ENCODE measurements around the gene ZSCAN26. TPM values are rescaled to one million over a fixed set of nuclear protein-coding genes. Genes with fewer than 3 reads are reported as not detected.
A peak's percentile ranks its signal among the peaks of the same experiment; 100 is the strongest.

ZSCAN26 gene
- total and polyA plus RNA-seq, 4 donors: 2.8 to 9.7 (median 6.1) TPM

GRCh38 chr6:28224131-28225055 is 42.5 kb upstream of the ZSCAN26 start:
- WGBS: 62% methylated on average over 9 of the region's 9 CpGs
- Histone ChIP-seq H3K4me3 (ENCODE audit: low read depth in 1 of 3, low read length in 3 of 3) (peak overlapping the region; percentile 74 to 94 (median 87)), H3K4me1 (ENCODE audit: control insufficient read depth in 4 of 4, insufficient read depth in 4 of 4, low read length in 3 of 4) (peaks cover 0 to 12% (median 5%) of the 10 kb centered on the region in 4 donors), H3K9me3 (ENCODE audit: control insufficient read depth in 4 of 4, low read length in 3 of 4) (peaks cover 0 to 1% (median 0%) of the 10 kb centered on the region in 4 donors), H3K36me3 (ENCODE audit: control insufficient read depth in 4 of 4, insufficient read depth in 3 of 4, low read depth in 1 of 4, low read length in 3 of 4) (peaks cover 2 to 20% (median 16%) of the 10 kb centered on the region in 4 donors), H3K9ac (ENCODE audit: low read depth in 1 of 2, low read length in 2 of 2) (peak overlapping the region; percentile 26 to 62), H3K27ac (ENCODE audit: low read depth in 1 of 2, low read length in 2 of 2) (no peak overlapping the region), H3K27me3 (ENCODE audit: control insufficient read depth in 4 of 4, insufficient read depth in 4 of 4, low read length in 3 of 4) (peaks cover 0 to 7% (median 3%) of the 10 kb centered on the region in 4 donors)
- TF ChIP-seq CTCF (IDR thresholded peaks at IDR 0.05; ENCODE audit: low read depth, low read length, missing input control) (no peak), HNF4A (conservative IDR thresholded peaks at IDR 0.05) (no peak)
- DNase-seq (ENCODE audit: low spot score): no peak

GRCh38 chr6:28225056-28225834 is 41.7 kb upstream of the ZSCAN26 start, which contains the start of gene ZSCAN9:
Gene ZSCAN9 (plus strand): TSS chr6:28225275. CDS start chr6:28227085, 1,810 bp downstream.
- TF ChIP-seq CTCF (IDR thresholded peaks at IDR 0.05; ENCODE audit: low read depth, low read length, missing input control) (no peak), HNF4A (conservative IDR thresholded peaks at IDR 0.05) (peak; percentile 27 to 55), FOXA2 (IDR thresholded peaks at IDR 0.05) (no peak), GABPA (IDR thresholded peaks at IDR 0.05 in 1 of 2, conservative IDR thresholded peaks at IDR 0.05 in 1 of 2) (peak; percentile 87 to 95), RAD21 (IDR thresholded peaks at IDR 0.05) (peak; percentile 16 to 50), YY1 (IDR thresholded peaks at IDR 0.05) (peak; percentile 95), REST (IDR thresholded peaks at IDR 0.05) (no peak), RXRA (IDR thresholded peaks at IDR 0.05) (peak; percentile 32 to 68), ZBTB33 (IDR thresholded peaks at IDR 0.05) (no peak), ATF3 (IDR thresholded peaks at IDR 0.05) (no peak), NR2F2 (IDR thresholded peaks at IDR 0.05) (no peak), MAX (IDR thresholded peaks at IDR 0.05) (peak; percentile 48), EGR1 (IDR thresholded peaks at IDR 0.05; ENCODE audit: low read depth in 2 of 2) (peak; percentile 19 to 62), SP1 (IDR thresholded peaks at IDR 0.05) (peak; percentile 41), TAF1 (conservative IDR thresholded peaks at IDR 0.05) (peak; percentile 30), JUND (IDR thresholded peaks at IDR 0.05) (peak in 1 of 2 donors; percentile 24)
- Histone ChIP-seq H3K4me3 (ENCODE audit: low read depth in 1 of 3, low read length in 3 of 3) (peak within 1 kb of the TSS; percentile 74 to 94 (median 87)), H3K9ac (ENCODE audit: low read depth in 1 of 2, low read length in 2 of 2) (peak within 1 kb of the TSS; percentile 26 to 62), H3K27ac (ENCODE audit: low read depth in 1 of 2, low read length in 2 of 2) (no peak within 1 kb of the TSS), H3K9me3 (ENCODE audit: control insufficient read depth in 4 of 4, low read length in 3 of 4) (peaks cover 0 to 1% (median 0%) of the 10 kb centered on the region in 4 donors), H3K36me3 (ENCODE audit: control insufficient read depth in 4 of 4, insufficient read depth in 3 of 4, low read depth in 1 of 4, low read length in 3 of 4) (peaks cover 2 to 22% (median 16%) of the 10 kb centered on the region in 4 donors), H3K27me3 (ENCODE audit: control insufficient read depth in 4 of 4, insufficient read depth in 4 of 4, low read length in 3 of 4) (peaks cover 0 to 7% (median 3%) of the 10 kb centered on the region in 4 donors), H3K4me1 (ENCODE audit: control insufficient read depth in 4 of 4, insufficient read depth in 4 of 4, low read length in 3 of 4) (peaks cover 0 to 12% (median 5%) of the 10 kb centered on the region in 4 donors)
- WGBS: under 1% methylated on average over 45 of the region's 45 CpGs
- peak; percentile 66 for DNase-seq (ENCODE audit: low spot score)
